GM10847 (cell line): ENCODE results near the gene SIGLEC15.

ENCODE experiments used
- POLR2A ChIP-seq: IDR thresholded peaks from 2 replicates; pipeline ENCODE4 v1.6.1; 2011; ENCODE audit not compliant: insufficient read length; ENCODE audit errors: extremely low read depth

SIGLEC15 gene

DNA sequence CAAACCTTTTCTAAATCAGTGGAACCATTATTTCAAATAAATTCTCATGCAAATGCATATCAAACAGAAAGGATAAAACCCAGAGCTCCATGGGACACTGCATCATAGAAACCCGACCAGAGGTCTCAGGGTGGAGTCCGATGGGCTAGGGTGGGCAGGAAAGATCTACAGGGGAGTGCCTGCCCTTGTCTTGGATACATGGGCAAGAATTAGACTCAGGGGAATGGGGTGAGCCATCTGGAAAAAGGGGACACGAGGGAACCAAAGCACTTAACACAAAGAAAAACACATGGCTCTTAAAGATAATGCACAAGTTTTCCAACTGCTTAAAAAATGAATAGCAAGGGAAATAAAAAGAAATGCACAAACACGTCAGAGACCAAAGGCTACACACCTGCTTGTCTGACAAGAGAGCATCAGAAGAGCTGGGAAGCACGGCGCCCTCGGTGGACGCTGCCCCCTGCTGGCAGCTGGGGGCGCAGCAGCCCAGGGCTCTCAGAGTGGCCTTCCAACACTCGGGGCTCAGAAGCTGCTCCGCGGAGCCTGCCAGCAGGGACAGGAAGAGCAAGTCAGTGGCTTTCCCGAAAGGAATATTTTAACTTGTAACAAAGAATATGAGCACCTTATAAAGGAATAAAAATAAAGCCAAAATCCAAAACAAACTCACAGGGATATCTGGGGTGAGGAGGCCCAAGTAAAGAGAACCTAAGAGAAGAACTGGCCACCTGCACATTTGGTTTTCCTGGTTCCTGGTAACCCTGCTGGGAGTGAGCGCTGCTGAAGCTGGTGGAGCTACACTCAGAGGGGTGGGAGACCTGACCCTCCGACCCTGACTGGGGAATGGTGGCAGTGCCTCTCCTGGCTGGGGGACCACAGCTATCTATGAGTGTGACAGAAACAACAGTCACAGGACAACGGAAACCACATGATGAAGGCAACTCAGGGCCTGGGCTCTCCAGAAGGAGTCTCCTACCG, 54.5 kb downstream of the SIGLEC15 start:
- TF ChIP-seq POLR2A = no peak

DNA sequence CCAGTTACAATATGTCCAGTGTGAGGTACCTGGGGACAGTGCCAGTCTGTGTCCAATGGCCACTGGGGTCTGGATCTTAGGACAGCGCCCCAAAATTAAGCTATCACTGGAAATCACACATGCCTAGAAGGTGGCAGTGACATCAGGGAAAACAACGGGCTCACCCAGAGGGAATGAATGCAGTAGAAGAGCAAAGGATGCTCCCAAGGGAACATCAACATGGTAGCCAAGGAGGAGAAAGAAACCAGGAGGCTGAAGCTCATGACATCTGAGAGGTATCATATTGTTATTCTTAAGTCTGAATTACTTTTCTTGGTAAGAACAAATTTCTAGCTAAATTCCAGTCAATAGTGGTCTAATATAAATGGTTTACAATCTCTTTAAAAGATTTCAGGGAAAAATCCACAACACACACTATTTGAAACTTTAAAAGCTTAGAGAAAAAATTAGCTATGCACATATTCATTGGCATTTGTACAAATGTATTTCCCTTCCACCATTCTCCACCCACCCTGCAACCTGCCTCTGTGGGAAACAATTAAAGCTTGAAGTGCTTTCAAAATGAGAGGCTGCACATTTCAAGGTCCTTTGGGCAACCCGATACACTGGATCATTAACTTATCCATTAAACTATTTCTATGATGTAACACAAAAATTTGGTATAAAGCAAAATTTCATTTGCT, 55.5 kb downstream of the SIGLEC15 start:
- no peak for TF ChIP-seq POLR2A

GRCh38 chr18:45887585-45887984, 62.1 kb downstream of the SIGLEC15 start:
- no peak for TF ChIP-seq POLR2A

DNA sequence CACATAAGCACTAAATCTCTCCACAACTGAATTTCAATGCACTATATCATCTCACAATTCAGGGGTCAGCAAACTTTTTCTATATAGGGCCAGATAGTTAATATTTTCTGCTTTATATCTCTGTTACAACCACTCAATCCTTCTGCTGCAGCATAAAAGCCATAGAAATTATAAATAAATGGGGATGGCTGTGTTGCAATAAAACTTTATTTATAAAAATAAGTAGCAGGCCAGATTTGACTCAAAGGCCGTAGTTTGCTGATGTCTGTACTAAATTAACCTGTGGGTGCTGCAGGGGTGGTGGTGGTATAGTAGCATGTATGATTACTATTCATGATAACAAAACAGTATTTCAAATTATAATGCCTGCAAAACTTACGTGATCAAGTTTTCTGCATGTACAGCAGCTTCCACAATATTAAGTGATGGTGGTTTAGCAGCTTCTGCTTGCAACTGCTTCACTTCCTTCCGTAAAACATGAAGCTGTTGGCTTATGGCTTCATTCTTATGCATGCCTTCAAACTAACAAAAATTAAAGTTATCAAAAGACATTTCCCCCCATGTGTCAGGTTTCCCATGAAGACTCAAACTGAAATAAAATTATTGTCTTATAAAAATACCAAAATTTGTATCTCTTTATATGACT, 64.1 kb downstream of the SIGLEC15 start:
- TF ChIP-seq POLR2A = no peak

DNA sequence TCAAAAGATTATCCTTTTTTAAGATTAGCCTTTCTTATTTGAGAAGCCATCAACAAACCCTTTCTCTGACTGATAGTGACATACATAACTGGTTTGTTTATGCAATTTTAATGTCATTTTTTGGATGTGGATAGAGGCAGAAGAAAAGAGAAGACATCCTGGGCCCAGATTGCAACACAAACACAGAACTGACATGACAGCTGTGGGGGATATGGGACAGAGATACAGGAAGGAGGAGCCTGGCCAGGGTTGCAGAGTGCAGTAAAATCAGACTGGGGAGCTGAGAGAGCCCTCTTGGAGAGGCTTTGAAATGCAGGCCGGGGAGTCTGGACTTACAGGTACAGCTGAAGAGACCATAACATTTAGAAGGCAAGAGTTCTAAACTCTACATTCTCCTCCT, 65.1 kb downstream of the SIGLEC15 start:
- TF ChIP-seq POLR2A = no peak

DNA sequence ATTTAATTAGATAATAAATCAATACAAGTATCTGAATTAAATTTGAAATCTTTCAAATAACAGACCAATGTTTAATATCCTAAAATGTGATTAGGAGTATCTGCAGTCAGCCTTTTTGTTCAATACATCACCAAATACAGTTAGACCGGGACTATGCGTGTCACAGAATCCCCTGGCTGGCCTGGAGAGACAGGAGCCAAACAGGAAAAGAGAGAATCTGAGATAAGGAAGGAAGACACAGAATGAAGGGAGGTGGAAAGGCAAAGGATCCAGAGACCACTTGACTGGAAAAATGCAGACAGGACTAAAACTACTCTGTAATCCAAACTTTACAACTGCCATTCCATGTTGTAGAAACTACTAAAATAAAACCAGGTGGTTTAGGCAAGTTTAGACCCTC, 66.3 kb downstream of the SIGLEC15 start:
- TF ChIP-seq POLR2A = no peak
